HepG2 (cell line): ENCODE data around the gene STIM2. TPM values are rescaled to one million over a fixed set of nuclear protein-coding genes. Genes with fewer than 3 reads are reported as not detected.

Experiments used
- CCDC6 ChIP-seq: sonication (generic); formaldehyde crosslinking; IDR thresholded peaks from 2 replicates; pipeline ENCODE4 v1.8.1; 2022; ENCODE audit warnings: mild to moderate bottlenecking, missing genetic modification reagents, moderate library complexity
- DR1 ChIP-seq: sonication (generic); formaldehyde crosslinking; IDR thresholded peaks from 2 replicates; pipeline ENCODE4 v1.8.0; 2021; ENCODE audit warnings: mild to moderate bottlenecking, missing genetic modification reagents, inconsistent platforms
- HNRNPLL ChIP-seq: fragments of 200-400 bp; formaldehyde crosslinking; IDR thresholded peaks from 2 replicates; pipeline ENCODE4 v1.6.1; 2017; ENCODE audit warnings: mild to moderate bottlenecking, low read depth, low read length; ENCODE audit not compliant: poor library complexity, severe bottlenecking
- LCORL ChIP-seq, 2 experiments: fragments of 450-650 bp in 1 of 2; sonication (generic) in 1 of 2; formaldehyde crosslinking in 1 of 2; IDR thresholded peaks; 2 replicates each; pipeline versions ENCODE4 v1.5.0 to v1.6.1; 2017 to 2020; ENCODE audit warnings: antibody characterized with exemption in 1 of 2, missing genetic modification reagents in 1 of 2
- MATR3 ChIP-seq: sonication (generic); formaldehyde crosslinking; IDR thresholded peaks from 2 replicates; pipeline ENCODE4 v1.4.0; 2020; ENCODE audit warnings: missing genetic modification reagents
- MTF2 ChIP-seq: sonication (generic); formaldehyde crosslinking; IDR thresholded peaks from 2 replicates; pipeline ENCODE4 v1.5.0; 2020; ENCODE audit warnings: missing genetic modification reagents, borderline replicate concordance
- NFATC3 ChIP-seq: sonication (generic); formaldehyde crosslinking; IDR thresholded peaks from 2 replicates; pipeline ENCODE4 v1.5.1; 2020; ENCODE audit warnings: mild to moderate bottlenecking, missing genetic modification reagents
- RXRB ChIP-seq: IDR thresholded peaks from 2 replicates; pipeline ENCODE4 v1.6.1; 2016; ENCODE audit warnings: borderline replicate concordance, missing genetic modification reagents, missing compliant biosample characterization
- SP1 ChIP-seq, 2 experiments: fragments of 450-650 bp in 1 of 2; sonication (generic) in 1 of 2; formaldehyde crosslinking in 1 of 2; IDR thresholded peaks; 2 replicates each; pipeline versions ENCODE4 v1.4.0 to v1.6.1; 2016 to 2020; ENCODE audit warnings: missing genetic modification reagents in 1 of 2
- SPEN ChIP-seq: sonication (generic); formaldehyde crosslinking; IDR thresholded peaks from 2 replicates; pipeline ENCODE4 v1.5.1; 2020; ENCODE audit warnings: low read depth, mild to moderate bottlenecking, missing genetic modification reagents
- TAF1 ChIP-seq: sonication (generic); formaldehyde crosslinking; IDR thresholded peaks from 2 replicates; pipeline ENCODE4 v1.4.0; 2020; ENCODE audit warnings: missing genetic modification reagents
- TFDP1 ChIP-seq: IDR thresholded peaks from 2 replicates; pipeline ENCODE4 v1.6.1; 2016; ENCODE audit warnings: missing compliant biosample characterization, missing genetic modification reagents, borderline replicate concordance
- YY1 ChIP-seq: IDR thresholded peaks from 2 replicates; pipeline ENCODE4 v1.6.1; 2011; ENCODE audit warnings: low read length, low read depth, moderate library complexity, mild to moderate bottlenecking; ENCODE audit not compliant: insufficient read depth, insufficient replicate concordance
- ZNF205 ChIP-seq: IDR thresholded peaks from 2 replicates; pipeline ENCODE4 v1.6.1; 2018; ENCODE audit warnings: missing biosample characterization, missing genetic modification reagents
- ZNF451 ChIP-seq: sonication (generic); formaldehyde crosslinking; IDR thresholded peaks from 2 replicates; pipeline ENCODE4 v1.5.0; 2020; ENCODE audit warnings: mild to moderate bottlenecking, missing genetic modification reagents
- ZNF501 ChIP-seq: sonication (generic); formaldehyde crosslinking; IDR thresholded peaks from 2 replicates; pipeline ENCODE4 v1.5.1; 2020; ENCODE audit warnings: mild to moderate bottlenecking, moderate library complexity, missing genetic modification reagents
- ZNF740 ChIP-seq: sonication (generic); formaldehyde crosslinking; IDR thresholded peaks from 2 replicates; pipeline ENCODE4 v1.4.0; 2020; ENCODE audit warnings: missing genetic modification reagents
- ZSCAN31 ChIP-seq: sonication (generic); formaldehyde crosslinking; IDR thresholded peaks from 2 replicates; pipeline ENCODE4 v1.5.0; 2020; ENCODE audit warnings: low read depth, mild to moderate bottlenecking, missing genetic modification reagents
- polyA plus RNA-seq, 8 experiments: library from polyadenylated mRNA; depleted of rRNA in 3 of 8; stranded (reverse) in 7 of 8; unstranded in 1 of 8; fragments of >200 nt; fragmentation: Illumina TruSeq in 4 of 8; extraction: Trizol in 4 of 8; gene quantifications; 2 replicates each; pipeline versions ENCODE4 v1.2.1 to v1.2.3, GENCODE V29; 2011 to 2016; ENCODE audit warnings: low read depth in 4 of 8, missing spikeins in 1 of 8, mixed read lengths in 1 of 8; ENCODE audit not compliant: insufficient read depth in 1 of 8
- total RNA-seq, 5 experiments: library from RNA; depleted of rRNA; stranded (reverse); fragments of >200 nt; fragmentation: Illumina TruSeq; extraction: Trizol; gene quantifications; 2 replicates each; pipeline ENCODE4 v1.2.3, GENCODE V29; 2016; ENCODE audit warnings: low read depth in 1 of 5
- TF ChIP-seq, protein P1 (sequence below): sonication (generic); formaldehyde crosslinking; IDR thresholded peaks from 2 replicates; pipeline ENCODE4 v1.8.1; 2022; ENCODE audit warnings: mild to moderate bottlenecking, missing genetic modification reagents
- TF ChIP-seq, protein P2 (sequence below): sonication (generic); formaldehyde crosslinking; conservative IDR thresholded peaks from 2 replicates; pipeline ENCODE4 v1.4.0; 2020; ENCODE audit warnings: missing genetic modification reagents
- TF ChIP-seq, protein P3 (sequence below): sonication (generic); formaldehyde crosslinking; IDR thresholded peaks from 2 replicates; pipeline ENCODE4 v1.4.0; 2020; ENCODE audit warnings: missing genetic modification reagents

Gene STIM2
- total and polyA plus RNA-seq, 2 of the 13 experiments (the other 11 are each of a cell fraction or from before 2014, with no cell fraction given): 19.3 to 19.4 TPM

GRCh38 chr4:26857278-26858034, 3.2 kb upstream of the STIM2 start (continued):
- TF ChIP-seq ZNF740: peak; percentile 9; the same call in 1 of the 2 replicates
- TF ChIP-seq ZNF205 (CRISPR knock-in tag): peak; percentile 55; the same call in 1 of the 2 replicates
- 0 out of 2 replicates have a peak, but pooled peaks have one; percentile 57 for TF ChIP-seq CCDC6 (CRISPR knock-in tag)
- TF ChIP-seq NFATC3 (CRISPR knock-in tag): no peak
- TF ChIP-seq HNRNPLL: peak; percentile 72
- TF ChIP-seq ZSCAN31 (CRISPR knock-in tag): peak; percentile 63; the same call in 1 of the 2 replicates
- TF ChIP-seq, protein P1, sequence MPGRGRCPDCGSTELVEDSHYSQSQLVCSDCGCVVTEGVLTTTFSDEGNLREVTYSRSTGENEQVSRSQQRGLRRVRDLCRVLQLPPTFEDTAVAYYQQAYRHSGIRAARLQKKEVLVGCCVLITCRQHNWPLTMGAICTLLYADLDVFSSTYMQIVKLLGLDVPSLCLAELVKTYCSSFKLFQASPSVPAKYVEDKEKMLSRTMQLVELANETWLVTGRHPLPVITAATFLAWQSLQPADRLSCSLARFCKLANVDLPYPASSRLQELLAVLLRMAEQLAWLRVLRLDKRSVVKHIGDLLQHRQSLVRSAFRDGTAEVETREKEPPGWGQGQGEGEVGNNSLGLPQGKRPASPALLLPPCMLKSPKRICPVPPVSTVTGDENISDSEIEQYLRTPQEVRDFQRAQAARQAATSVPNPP (CRISPR knock-in tag): peak; percentile 58; the same call in 1 of the 2 replicates
- peak; percentile 67; the same call in 1 of the 2 replicates for TF ChIP-seq MTF2 (CRISPR knock-in tag)
- TF ChIP-seq ZNF501 (CRISPR knock-in tag): peak; percentile 77
- TF ChIP-seq, protein P2, sequence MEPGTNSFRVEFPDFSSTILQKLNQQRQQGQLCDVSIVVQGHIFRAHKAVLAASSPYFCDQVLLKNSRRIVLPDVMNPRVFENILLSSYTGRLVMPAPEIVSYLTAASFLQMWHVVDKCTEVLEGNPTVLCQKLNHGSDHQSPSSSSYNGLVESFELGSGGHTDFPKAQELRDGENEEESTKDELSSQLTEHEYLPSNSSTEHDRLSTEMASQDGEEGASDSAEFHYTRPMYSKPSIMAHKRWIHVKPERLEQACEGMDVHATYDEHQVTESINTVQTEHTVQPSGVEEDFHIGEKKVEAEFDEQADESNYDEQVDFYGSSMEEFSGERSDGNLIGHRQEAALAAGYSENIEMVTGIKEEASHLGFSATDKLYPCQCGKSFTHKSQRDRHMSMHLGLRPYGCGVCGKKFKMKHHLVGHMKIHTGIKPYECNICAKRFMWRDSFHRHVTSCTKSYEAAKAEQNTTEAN: peak; percentile 35; the same call in 1 of the 2 replicates
- TF ChIP-seq MATR3 (CRISPR knock-in tag): no peak
- no peak for TF ChIP-seq LCORL (IDR thresholded peaks at IDR 0.05)
- peak; percentile 24; the same call in 1 of the 2 replicates for TF ChIP-seq LCORL (CRISPR knock-in tag; IDR thresholded peaks at IDR 0.05)
- TF ChIP-seq SP1 (IDR thresholded peaks at IDR 0.05): no peak
- 0 out of 2 replicates have a peak, but pooled peaks have one; percentile 14 for TF ChIP-seq SP1 (CRISPR knock-in tag; IDR thresholded peaks at IDR 0.05)
- TF ChIP-seq RXRB (CRISPR knock-in tag): 0 out of 2 replicates have a peak, but pooled peaks have one; percentile 20
- peak; percentile 82 for TF ChIP-seq TAF1
- TF ChIP-seq ZNF451 (CRISPR knock-in tag): peak; percentile 84; the same call in 1 of the 2 replicates
- no peak for TF ChIP-seq DR1 (CRISPR knock-in tag)
- TF ChIP-seq SPEN (CRISPR knock-in tag): peak; percentile 72
- TF ChIP-seq, protein P3, sequence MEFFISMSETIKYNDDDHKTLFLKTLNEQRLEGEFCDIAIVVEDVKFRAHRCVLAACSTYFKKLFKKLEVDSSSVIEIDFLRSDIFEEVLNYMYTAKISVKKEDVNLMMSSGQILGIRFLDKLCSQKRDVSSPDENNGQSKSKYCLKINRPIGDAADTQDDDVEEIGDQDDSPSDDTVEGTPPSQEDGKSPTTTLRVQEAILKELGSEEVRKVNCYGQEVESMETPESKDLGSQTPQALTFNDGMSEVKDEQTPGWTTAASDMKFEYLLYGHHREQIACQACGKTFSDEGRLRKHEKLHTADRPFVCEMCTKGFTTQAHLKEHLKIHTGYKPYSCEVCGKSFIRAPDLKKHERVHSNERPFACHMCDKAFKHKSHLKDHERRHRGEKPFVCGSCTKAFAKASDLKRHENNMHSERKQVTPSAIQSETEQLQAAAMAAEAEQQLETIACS: peak; percentile 55; the same call in 1 of the 2 replicates
- TF ChIP-seq TFDP1 (CRISPR knock-in tag): peak; percentile 45; the same call in 1 of the 2 replicates
- peak; percentile 68 for TF ChIP-seq YY1
